B cell (primary cell): Measurements from ENCODE around the gene NEUROG1.

Experiments used
- EZH2 ChIP-seq: IDR thresholded peaks from 2 replicates; pipeline ENCODE4 v1.6.1; 2012; ENCODE audit warnings: borderline replicate concordance, low read depth, mild to moderate bottlenecking, moderate library complexity, low read length; ENCODE audit not compliant: insufficient read depth, poor library complexity, severe bottlenecking
- TF ChIP-seq, protein P1 (sequence below): fragments of 200-600 bp; IDR thresholded peaks from one replicate; pipeline ENCODE4 v1.8.0; 2022; ENCODE audit warnings: antibody characterized with exemption, mild to moderate bottlenecking

GRCh38 chr5:135560858-135561257, 25.1 kb upstream of the NEUROG1 start:
- TF ChIP-seq, protein P1, sequence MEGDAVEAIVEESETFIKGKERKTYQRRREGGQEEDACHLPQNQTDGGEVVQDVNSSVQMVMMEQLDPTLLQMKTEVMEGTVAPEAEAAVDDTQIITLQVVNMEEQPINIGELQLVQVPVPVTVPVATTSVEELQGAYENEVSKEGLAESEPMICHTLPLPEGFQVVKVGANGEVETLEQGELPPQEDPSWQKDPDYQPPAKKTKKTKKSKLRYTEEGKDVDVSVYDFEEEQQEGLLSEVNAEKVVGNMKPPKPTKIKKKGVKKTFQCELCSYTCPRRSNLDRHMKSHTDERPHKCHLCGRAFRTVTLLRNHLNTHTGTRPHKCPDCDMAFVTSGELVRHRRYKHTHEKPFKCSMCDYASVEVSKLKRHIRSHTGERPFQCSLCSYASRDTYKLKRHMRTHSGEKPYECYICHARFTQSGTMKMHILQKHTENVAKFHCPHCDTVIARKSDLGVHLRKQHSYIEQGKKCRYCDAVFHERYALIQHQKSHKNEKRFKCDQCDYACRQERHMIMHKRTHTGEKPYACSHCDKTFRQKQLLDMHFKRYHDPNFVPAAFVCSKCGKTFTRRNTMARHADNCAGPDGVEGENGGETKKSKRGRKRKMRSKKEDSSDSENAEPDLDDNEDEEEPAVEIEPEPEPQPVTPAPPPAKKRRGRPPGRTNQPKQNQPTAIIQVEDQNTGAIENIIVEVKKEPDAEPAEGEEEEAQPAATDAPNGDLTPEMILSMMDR = peak; percentile 48
- TF ChIP-seq EZH2 = no peak
